Astrocyte (in vitro differentiated cells and primary cell): ENCODE results near the gene FAM227B. TPM values are rescaled to one million over a fixed set of nuclear protein-coding genes. Genes with fewer than 3 reads are reported as not detected.

Experiments
- DNase-seq: peaks from one replicate; pipeline ENCODE4 v3.0.0-alpha.2; 2010; ENCODE audit warnings: low read depth
- FAIRE-seq: peaks from 2 replicates; lab custom pipeline; 2011; peaks lifted over from hg19 to GRCh38; lab: Jason Lieb, UNC
- H2AFZ ChIP-seq: 2 replicates; pipeline ENCODE4 v1.6.0; 2012; ENCODE audit warnings: low read depth, low read length, inconsistent platforms
- H3K27ac ChIP-seq: 2 replicates; pipeline ENCODE4 v1.5.1; 2011; ENCODE audit warnings: low read depth, low read length, inconsistent platforms
- H3K27me3 ChIP-seq: 2 replicates; pipeline ENCODE4 v1.6.0; 2011; ENCODE audit warnings: low read length, inconsistent platforms; ENCODE audit not compliant: insufficient read depth
- H3K36me3 ChIP-seq: 2 replicates; pipeline ENCODE4 v1.5.1; 2011; ENCODE audit warnings: low read length, inconsistent platforms; ENCODE audit not compliant: insufficient read depth
- H3K4me1 ChIP-seq: 2 replicates; pipeline ENCODE4 v1.5.1; 2011; ENCODE audit warnings: low read length, inconsistent platforms; ENCODE audit not compliant: insufficient read depth
- H3K4me2 ChIP-seq: 2 replicates; pipeline ENCODE4 v1.6.0; 2012; ENCODE audit warnings: low read length, inconsistent platforms
- H3K4me3 ChIP-seq: 2 replicates; pipeline ENCODE4 v1.5.1; 2011; ENCODE audit warnings: low read depth, mild to moderate bottlenecking, low read length, inconsistent platforms; ENCODE audit not compliant: insufficient read depth
- H3K79me2 ChIP-seq: 2 replicates; pipeline ENCODE4 v1.6.0; 2012; ENCODE audit warnings: mild to moderate bottlenecking, low read length, inconsistent platforms; ENCODE audit not compliant: insufficient read depth
- H3K9ac ChIP-seq: 2 replicates; pipeline ENCODE4 v1.6.0; 2012; ENCODE audit warnings: mild to moderate bottlenecking, low read length, inconsistent platforms
- H3K9me3 ChIP-seq: 2 replicates; pipeline ENCODE4 v1.5.1; 2012; ENCODE audit warnings: low read depth, mild to moderate bottlenecking, low read length, inconsistent platforms; ENCODE audit not compliant: insufficient read depth
- H4K20me1 ChIP-seq: 2 replicates; pipeline ENCODE4 v1.6.0; 2012; ENCODE audit warnings: low read length, inconsistent platforms; ENCODE audit not compliant: insufficient read depth
- H3K27ac Mint-ChIP-seq: one replicate; pipeline ENCODE4 v1.8.0; 2021; ENCODE audit warnings: mild to moderate bottlenecking, mixed read lengths; ENCODE audit not compliant: unreplicated experiment
- H3K27me3 Mint-ChIP-seq: one replicate; pipeline ENCODE4 v1.8.0; 2021; ENCODE audit warnings: low read depth, mixed read lengths; ENCODE audit not compliant: unreplicated experiment
- H3K36me3 Mint-ChIP-seq: one replicate; pipeline ENCODE4 v1.8.0; 2021; ENCODE audit warnings: low read depth, mixed read lengths; ENCODE audit not compliant: unreplicated experiment
- H3K4me1 Mint-ChIP-seq: one replicate; pipeline ENCODE4 v1.8.0; 2021; ENCODE audit warnings: low read depth, mixed read lengths; ENCODE audit not compliant: unreplicated experiment
- H3K4me3 Mint-ChIP-seq: one replicate; pipeline ENCODE4 v1.8.0; 2021; ENCODE audit warnings: mild to moderate bottlenecking, moderate library complexity, mixed read lengths; ENCODE audit not compliant: unreplicated experiment
- H3K9me3 Mint-ChIP-seq: one replicate; pipeline ENCODE4 v1.8.0; 2021; ENCODE audit warnings: mild to moderate bottlenecking, mixed read lengths; ENCODE audit not compliant: unreplicated experiment
- EZH2 ChIP-seq: IDR thresholded peaks from 2 replicates; pipeline ENCODE4 v1.6.1; 2012; ENCODE audit warnings: mild to moderate bottlenecking, low read length, inconsistent platforms; ENCODE audit not compliant: insufficient read depth
- total RNA-seq: library from RNA; stranded (reverse); gene quantifications from 2 replicates; pipeline ENCODE4 v1.2.1, GENCODE V29; 2021
- TF ChIP-seq, protein P1 (sequence below): IDR thresholded peaks from 2 replicates; pipeline ENCODE4 v1.5.1; 2011; ENCODE audit warnings: low read depth, mild to moderate bottlenecking, inconsistent platforms, low read length, moderate library complexity; ENCODE audit not compliant: insufficient read depth

Gene FAM227B
- total RNA-seq, 1 donor from 2014 or later = 5.7 TPM

DNA sequence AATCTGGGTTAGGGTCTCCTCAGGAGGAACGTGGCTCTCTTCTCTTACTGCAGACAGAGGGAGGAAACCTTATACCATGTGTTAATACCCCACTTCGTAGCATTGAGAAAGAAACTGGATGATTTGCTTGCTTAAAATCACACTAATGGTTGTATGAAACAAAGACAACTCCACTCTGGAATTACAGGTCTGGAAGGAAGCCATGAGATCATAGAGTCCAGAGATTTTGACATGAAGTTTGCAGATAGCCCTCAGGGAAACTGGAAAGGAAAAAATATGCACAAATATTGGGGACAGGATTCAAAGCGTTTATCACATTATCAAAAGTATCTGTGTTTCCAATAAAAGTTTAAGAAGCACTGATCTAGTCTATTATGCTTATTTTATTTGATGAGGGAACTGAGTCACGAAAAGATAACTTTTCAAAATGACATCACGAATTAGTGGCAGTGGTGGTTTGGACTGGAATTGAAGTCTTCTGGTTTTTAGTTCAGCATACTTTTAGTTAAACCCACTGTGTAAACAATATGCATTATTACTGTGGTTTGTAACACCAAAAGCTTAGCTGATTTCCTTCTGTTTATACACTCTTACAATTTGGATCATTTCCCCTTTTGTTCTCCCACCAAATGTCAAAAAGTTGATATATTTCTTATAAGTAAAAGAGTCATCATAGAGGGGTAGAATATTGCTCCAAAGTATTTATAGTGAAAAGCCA, 180.8 kb downstream of the FAM227B start:
- peaks cover 12% of the 10 kb centered on the region for H3K4me1 Mint-ChIP-seq
- no peak for TF ChIP-seq EZH2
- TF ChIP-seq, protein P1, sequence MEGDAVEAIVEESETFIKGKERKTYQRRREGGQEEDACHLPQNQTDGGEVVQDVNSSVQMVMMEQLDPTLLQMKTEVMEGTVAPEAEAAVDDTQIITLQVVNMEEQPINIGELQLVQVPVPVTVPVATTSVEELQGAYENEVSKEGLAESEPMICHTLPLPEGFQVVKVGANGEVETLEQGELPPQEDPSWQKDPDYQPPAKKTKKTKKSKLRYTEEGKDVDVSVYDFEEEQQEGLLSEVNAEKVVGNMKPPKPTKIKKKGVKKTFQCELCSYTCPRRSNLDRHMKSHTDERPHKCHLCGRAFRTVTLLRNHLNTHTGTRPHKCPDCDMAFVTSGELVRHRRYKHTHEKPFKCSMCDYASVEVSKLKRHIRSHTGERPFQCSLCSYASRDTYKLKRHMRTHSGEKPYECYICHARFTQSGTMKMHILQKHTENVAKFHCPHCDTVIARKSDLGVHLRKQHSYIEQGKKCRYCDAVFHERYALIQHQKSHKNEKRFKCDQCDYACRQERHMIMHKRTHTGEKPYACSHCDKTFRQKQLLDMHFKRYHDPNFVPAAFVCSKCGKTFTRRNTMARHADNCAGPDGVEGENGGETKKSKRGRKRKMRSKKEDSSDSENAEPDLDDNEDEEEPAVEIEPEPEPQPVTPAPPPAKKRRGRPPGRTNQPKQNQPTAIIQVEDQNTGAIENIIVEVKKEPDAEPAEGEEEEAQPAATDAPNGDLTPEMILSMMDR = no peak
- H3K27me3 Mint-ChIP-seq = no peaks in the 10 kb centered on the region
- H3K4me3 Mint-ChIP-seq = no peak overlapping the region
- H3K27ac Mint-ChIP-seq = no peak overlapping the region
- Histone ChIP-seq H2AFZ (no peak overlapping the region), H4K20me1 (no peaks in the 10 kb centered on the region), H3K9me3 (no peaks in the 10 kb centered on the region), H3K4me1 (peaks cover 13% of the 10 kb centered on the region), H3K4me3 (no peak overlapping the region), H3K9ac (no peak overlapping the region), H3K79me2 (no peaks in the 10 kb centered on the region), H3K36me3 (no peaks in the 10 kb centered on the region), H3K27me3 (no peaks in the 10 kb centered on the region), H3K27ac (peak overlapping the region; percentile 8), H3K4me2 (no peak overlapping the region)
- H3K9me3 Mint-ChIP-seq = no peaks in the 10 kb centered on the region
- H3K36me3 Mint-ChIP-seq = no peaks in the 10 kb centered on the region
- FAIRE-seq (peak; percentile 77), DNase-seq (peak; percentile 80)

DNA sequence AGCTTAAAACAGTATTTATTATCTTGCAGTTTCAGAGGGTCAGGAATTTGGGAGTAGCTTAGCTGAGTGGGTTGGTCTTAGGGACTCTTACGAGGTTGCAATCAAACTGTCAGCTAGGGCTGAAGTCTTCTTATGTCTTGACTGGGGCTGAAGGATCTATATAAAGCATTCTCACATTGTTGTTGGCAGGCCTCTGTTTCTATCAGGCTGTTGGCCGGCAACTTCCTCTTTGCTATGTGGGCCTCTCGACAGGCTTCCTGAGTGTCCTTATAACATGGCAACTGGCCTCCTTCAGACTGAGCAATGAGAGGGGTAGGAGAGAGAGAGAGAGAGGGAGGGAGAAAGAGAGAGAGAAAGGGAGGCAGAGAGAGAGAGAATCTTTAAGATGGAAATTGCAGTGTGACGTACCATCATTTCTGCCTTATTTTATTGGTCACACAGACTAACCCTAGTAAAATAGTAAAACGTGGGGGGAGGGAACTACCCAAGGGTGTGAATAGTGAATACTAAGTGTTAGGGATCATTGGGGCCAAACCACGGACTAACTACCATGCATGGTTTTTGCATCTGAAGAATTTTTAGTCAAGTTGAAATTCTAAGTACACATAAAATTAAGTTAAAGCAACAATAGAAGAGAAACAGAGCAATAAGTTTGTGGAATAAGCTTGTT, 181.5 kb downstream of the FAM227B start:
- Histone ChIP-seq H3K36me3 (no peaks in the 10 kb centered on the region), H3K4me3 (no peak overlapping the region), H2AFZ (no peak overlapping the region), H3K79me2 (no peaks in the 10 kb centered on the region), H3K4me1 (peaks cover 13% of the 10 kb centered on the region), H3K27me3 (no peaks in the 10 kb centered on the region), H3K4me2 (no peak overlapping the region), H3K9ac (no peak overlapping the region), H3K27ac (peak overlapping the region; percentile 8), H3K9me3 (no peaks in the 10 kb centered on the region), H4K20me1 (no peaks in the 10 kb centered on the region)
- TF ChIP-seq, protein P1 = no peak
- TF ChIP-seq EZH2 = no peak
- H3K4me1 Mint-ChIP-seq = peaks cover 12% of the 10 kb centered on the region
- no peaks in the 10 kb centered on the region for H3K36me3 Mint-ChIP-seq
- H3K9me3 Mint-ChIP-seq = no peaks in the 10 kb centered on the region
- no peaks in the 10 kb centered on the region for H3K27me3 Mint-ChIP-seq
- no peak for DNase-seq
- FAIRE-seq = no peak
- no peak overlapping the region for H3K4me3 Mint-ChIP-seq
- no peak overlapping the region for H3K27ac Mint-ChIP-seq

DNA sequence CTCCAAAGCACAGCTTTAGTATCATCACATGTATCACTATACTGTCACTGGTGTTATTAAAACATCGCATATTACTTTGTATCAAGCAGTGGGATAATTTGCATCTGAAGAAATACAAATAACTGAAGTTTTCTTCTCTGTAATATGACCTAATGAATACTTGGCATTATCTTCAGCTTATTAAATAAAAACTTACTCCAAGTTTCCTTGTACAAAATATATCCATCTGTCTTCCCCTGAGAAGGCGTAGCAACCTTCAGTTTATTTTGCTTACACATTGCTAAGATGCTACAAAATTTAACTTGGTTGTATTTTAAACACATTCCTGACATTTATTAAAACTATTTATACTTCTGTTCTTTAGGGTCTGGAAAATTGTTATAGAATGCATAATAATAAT, 183.9 kb downstream of the FAM227B start:
- Histone ChIP-seq H3K36me3 (no peaks in the 10 kb centered on the region), H3K4me1 (peaks cover 13% of the 10 kb centered on the region), H3K27ac (no peak overlapping the region), H2AFZ (no peak overlapping the region), H3K9me3 (no peaks in the 10 kb centered on the region), H3K9ac (no peak overlapping the region), H3K4me3 (no peak overlapping the region), H3K4me2 (no peak overlapping the region), H3K27me3 (no peaks in the 10 kb centered on the region), H3K79me2 (no peaks in the 10 kb centered on the region), H4K20me1 (no peaks in the 10 kb centered on the region)
- Mint-ChIP-seq H3K36me3 (no peaks in the 10 kb centered on the region), H3K9me3 (no peaks in the 10 kb centered on the region), H3K27me3 (no peaks in the 10 kb centered on the region), H3K27ac (no peak overlapping the region), H3K4me3 (no peak overlapping the region), H3K4me1 (peaks cover 12% of the 10 kb centered on the region)
- no peak for DNase-seq
- FAIRE-seq = no peak
- TF ChIP-seq, protein P1 = no peak
- TF ChIP-seq EZH2 = no peak
